ENCODE results near the gene DCAF5. TPM values are rescaled to one million over a fixed set of nuclear protein-coding genes. Genes with fewer than 3 reads are reported as not detected.

DCAF5 gene
- total RNA-seq, 4 donors from 2014 or later = 37.4 to 67.1 (median 46.4) TPM

DNA sequence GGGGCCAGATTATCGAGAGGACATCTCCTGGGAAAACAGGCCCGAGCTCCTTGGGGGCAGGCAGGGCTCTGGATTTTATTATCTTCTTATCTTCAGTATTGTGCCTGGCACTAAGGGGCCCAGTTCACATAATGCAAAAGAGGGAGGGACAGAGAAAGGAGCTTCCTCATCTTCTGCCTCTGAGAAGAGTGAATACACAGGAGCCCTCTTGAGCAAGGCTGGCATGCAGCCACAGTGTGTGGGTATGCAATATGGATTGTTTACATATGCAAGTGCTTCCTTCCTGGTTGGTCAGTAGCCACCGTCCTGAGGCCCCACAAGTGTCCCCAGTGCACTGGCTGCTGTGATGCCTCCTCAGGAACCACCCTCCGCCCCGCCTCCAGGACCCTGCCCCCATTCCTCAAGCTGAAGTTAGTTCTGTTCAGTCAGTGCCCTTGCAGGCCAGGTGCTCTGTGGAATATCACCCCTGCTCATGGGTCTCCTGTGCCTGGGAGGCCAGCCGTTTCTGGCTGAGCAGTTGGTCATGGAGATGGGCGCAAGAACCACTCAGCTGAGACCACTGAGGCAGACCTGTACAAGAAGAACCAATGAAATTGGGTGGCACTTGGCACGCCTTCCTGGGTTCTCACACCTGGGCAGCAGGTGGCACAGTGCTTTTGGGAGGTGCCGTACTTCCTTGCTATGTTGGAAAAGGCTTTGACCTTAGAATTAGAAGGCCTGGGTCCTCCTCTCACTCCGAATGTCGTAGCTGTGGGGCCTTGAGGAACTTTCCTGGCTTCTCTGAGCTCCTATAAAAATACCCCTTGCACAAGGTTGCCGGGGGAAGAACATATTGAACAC, 138.8 kb downstream of the DCAF5 start:
- Histone ChIP-seq H3K9me3 (no peaks in the 10 kb centered on the region), H3K27ac (replicated peaks in 1 of 4) (no peak overlapping the region), H3K27me3 (no peaks in the 10 kb centered on the region), H3K36me3 (no peaks in the 10 kb centered on the region), H3K4me1 (peaks cover 0 to 5% (median 0%) of the 10 kb centered on the region in 4 donors), H3K4me3 (no peak overlapping the region)
- no peak for DNase-seq (ENCODE audit: extremely low spot score)
- WGBS = 79% methylated on average over 8 of the region's 12 CpGs
- TF ChIP-seq POLR2A (IDR thresholded peaks at IDR 0.05; ENCODE audit: low read depth) (no peak), POLR2AphosphoS5 (IDR thresholded peaks at IDR 0.05) (no peak), EP300 (IDR thresholded peaks at IDR 0.05) (no peak)
- TF ChIP-seq, protein P1, sequence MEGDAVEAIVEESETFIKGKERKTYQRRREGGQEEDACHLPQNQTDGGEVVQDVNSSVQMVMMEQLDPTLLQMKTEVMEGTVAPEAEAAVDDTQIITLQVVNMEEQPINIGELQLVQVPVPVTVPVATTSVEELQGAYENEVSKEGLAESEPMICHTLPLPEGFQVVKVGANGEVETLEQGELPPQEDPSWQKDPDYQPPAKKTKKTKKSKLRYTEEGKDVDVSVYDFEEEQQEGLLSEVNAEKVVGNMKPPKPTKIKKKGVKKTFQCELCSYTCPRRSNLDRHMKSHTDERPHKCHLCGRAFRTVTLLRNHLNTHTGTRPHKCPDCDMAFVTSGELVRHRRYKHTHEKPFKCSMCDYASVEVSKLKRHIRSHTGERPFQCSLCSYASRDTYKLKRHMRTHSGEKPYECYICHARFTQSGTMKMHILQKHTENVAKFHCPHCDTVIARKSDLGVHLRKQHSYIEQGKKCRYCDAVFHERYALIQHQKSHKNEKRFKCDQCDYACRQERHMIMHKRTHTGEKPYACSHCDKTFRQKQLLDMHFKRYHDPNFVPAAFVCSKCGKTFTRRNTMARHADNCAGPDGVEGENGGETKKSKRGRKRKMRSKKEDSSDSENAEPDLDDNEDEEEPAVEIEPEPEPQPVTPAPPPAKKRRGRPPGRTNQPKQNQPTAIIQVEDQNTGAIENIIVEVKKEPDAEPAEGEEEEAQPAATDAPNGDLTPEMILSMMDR (IDR thresholded peaks at IDR 0.05) = no peak
- intact Hi-C loops (cut with DNase I) = no loop called here

DNA sequence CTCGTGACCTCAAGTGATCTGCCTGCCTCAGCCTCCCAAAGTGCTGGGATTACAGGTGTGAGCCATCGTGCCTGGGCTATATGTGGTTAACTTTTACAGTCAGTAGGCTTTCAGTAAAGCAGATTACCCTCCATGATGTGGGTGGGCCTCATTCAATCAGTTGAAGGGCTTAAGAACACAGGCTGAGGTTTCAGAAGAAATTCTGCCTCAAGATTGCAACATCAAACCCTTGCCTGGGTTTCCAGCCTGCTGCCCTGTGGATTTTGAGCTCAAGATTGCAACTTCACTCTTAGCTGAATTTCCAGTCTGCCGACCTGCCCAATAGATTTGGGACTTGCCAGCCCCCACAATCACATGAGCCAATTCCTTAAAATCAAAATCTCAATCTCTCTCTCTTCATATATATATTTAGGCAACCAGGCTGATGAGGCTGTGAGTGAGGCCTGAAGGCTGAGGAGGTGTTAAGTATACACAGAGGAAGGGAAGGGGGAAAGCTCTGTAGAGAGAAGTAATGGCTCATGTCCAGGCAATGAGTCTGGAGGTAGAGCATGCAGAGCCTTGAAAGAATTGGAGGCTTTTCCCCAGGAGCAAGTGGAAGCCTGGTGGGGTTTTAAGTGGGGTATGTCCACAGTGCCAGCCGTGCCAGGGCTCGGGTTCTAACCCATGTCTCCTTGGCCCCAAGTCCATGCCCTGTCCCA, 140.5 kb downstream of the DCAF5 start:
- H3K27me3 ChIP-seq = no peaks in the 10 kb centered on the region
- DNase-seq (ENCODE audit: extremely low spot score) = no peak
- 77% methylated on average over 5 of the region's 5 CpGs for WGBS
- intact Hi-C loops (cut with DNase I) = no loop called here
- TF ChIP-seq POLR2A (IDR thresholded peaks at IDR 0.05; ENCODE audit: low read depth) (no peak), POLR2AphosphoS5 (IDR thresholded peaks at IDR 0.05) (no peak), EP300 (IDR thresholded peaks at IDR 0.05) (no peak)
- TF ChIP-seq, protein P1 (IDR thresholded peaks at IDR 0.05) = no peak
- no peak overlapping the region for H3K27ac ChIP-seq (replicated peaks in 1 of 4)
- no peaks in the 10 kb centered on the region for H3K9me3 ChIP-seq
- no peak overlapping the region for H3K4me3 ChIP-seq
- H3K4me1 ChIP-seq = peaks cover 0 to 13% (median 8%) of the 10 kb centered on the region in 4 donors
- no peaks in the 10 kb centered on the region for H3K36me3 ChIP-seq

DNA sequence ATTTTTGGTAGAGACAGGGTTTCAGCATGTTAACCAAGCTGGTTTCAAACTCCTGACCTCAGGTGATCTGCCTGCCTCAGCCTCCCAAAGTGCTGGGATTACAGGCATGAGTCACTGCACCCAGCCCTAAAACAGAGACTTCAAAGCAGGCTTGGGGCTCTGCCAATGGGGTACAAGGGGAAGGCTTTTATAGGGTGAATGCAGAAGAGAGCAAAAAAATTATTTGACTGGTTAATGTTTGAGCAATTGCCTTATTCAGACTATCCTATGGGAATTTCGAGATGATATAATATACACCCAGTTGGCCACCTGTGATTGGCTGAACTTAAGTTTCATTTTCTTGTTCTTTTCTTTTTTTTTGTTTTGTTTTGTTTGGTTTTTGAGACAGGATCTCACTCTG, 142.3 kb downstream of the DCAF5 start:
- H3K27me3 ChIP-seq = no peaks in the 10 kb centered on the region
- H3K4me1 ChIP-seq = peaks cover 4 to 20% (median 15%) of the 10 kb centered on the region in 4 donors
- no peaks in the 10 kb centered on the region for H3K9me3 ChIP-seq
- no peak overlapping the region for H3K4me3 ChIP-seq
- no peak for TF ChIP-seq EP300 (IDR thresholded peaks at IDR 0.05)
- H3K27ac ChIP-seq (replicated peaks in 1 of 4) = no peak overlapping the region
- WGBS = 91% methylated on average over 1 of the region's 1 CpG
- no peaks in the 10 kb centered on the region for H3K36me3 ChIP-seq
- DNase-seq (ENCODE audit: extremely low spot score) = no peak
- intact Hi-C loops (cut with DNase I) = no loop called here

DNA sequence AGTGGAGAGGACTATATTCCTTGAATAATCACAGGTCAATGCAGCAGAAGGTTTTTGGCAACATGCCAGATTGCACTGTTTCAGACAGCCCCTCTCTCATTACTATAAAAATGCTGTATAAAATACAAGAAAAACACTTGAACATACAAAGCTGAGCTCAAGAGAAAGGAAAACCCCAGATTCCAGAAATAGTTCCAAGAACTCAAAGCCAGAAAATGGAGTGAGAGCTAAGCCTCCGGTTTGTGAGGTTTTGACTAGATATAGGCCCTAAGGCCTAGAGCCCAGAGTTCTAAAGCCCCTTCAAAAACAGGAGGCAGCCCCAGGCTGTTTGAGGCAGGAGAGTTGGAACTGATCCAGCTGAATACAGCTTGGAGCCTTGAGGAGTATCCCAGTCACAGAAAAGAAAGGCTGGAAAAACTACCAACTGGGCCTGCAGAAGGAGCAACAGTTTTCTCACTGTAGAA, 144.5 kb downstream of the DCAF5 start:
- intact Hi-C loops (cut with DNase I) = no loop called here
- DNase-seq (ENCODE audit: extremely low spot score) = no peak
- 36% methylated on average over 1 of the region's 1 CpG for WGBS
- Histone ChIP-seq H3K4me3 (no peak overlapping the region), H3K27ac (replicated peaks in 1 of 4) (peak overlapping the region in 3 of 4 donors; percentile 17 to 31 (median 21)), H3K4me1 (peaks cover 10 to 35% (median 26%) of the 10 kb centered on the region in 4 donors), H3K9me3 (no peaks in the 10 kb centered on the region), H3K27me3 (no peaks in the 10 kb centered on the region), H3K36me3 (no peaks in the 10 kb centered on the region)
- TF ChIP-seq POLR2A (IDR thresholded peaks at IDR 0.05; ENCODE audit: low read depth) (no peak), EP300 (IDR thresholded peaks at IDR 0.05) (no peak), POLR2AphosphoS5 (IDR thresholded peaks at IDR 0.05) (no peak)
- TF ChIP-seq, protein P1 (IDR thresholded peaks at IDR 0.05) = no peak

DNA sequence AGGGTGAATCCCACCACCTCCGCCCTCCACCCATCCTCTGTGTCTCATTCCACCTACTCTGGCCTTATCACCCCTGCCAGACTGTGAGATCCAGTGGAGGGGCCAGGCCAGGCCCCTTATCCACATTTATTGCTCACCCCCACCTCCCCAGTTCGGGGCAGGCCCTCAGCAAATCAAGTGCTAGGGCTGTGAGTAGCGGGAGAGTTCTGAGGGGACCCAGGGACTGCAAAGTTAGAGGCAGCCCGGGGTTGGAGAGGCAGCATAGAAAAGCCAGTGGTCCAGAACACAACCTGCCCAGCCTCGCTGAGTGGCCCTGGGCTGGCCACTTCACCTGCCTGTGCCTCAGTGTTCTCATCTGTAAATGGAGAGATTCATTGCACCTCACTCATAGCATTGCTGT, 146.6 kb downstream of the DCAF5 start:
- H3K27me3 ChIP-seq = no peaks in the 10 kb centered on the region
- H3K9me3 ChIP-seq = no peaks in the 10 kb centered on the region
- H3K4me1 ChIP-seq = peaks cover 10 to 35% (median 26%) of the 10 kb centered on the region in 4 donors
- WGBS = 100% methylated on average over 5 of the region's 5 CpGs
- no peak for DNase-seq (ENCODE audit: extremely low spot score)
- H3K27ac ChIP-seq (replicated peaks in 1 of 4) = peak overlapping the region; percentile 49 to 68 (median 62)
- no peak overlapping the region for H3K4me3 ChIP-seq
- intact Hi-C loops (cut with DNase I) = no loop called here
- no peak for TF ChIP-seq POLR2A (IDR thresholded peaks at IDR 0.05; ENCODE audit: low read depth)
- TF ChIP-seq, protein P1 (IDR thresholded peaks at IDR 0.05) = no peak
- no peak for TF ChIP-seq POLR2AphosphoS5 (IDR thresholded peaks at IDR 0.05)
- no peak for TF ChIP-seq EP300 (IDR thresholded peaks at IDR 0.05)
- no peaks in the 10 kb centered on the region for H3K36me3 ChIP-seq

Measured in esophagus muscularis mucosa (tissue), 4 donors.